GM10248 (cell line): ENCODE results near the gene NFIB.

Experiments
- CTCF ChIA-PET: fragments of 300-600 bp; sonication (Branson Sonifier 250); formaldehyde crosslinking; extraction: SDS; loops from one replicate; lab custom pipeline; 2021; ENCODE audit warnings: antibody characterized with exemption; lab: Yijun Ruan, JAX
- POLR2A ChIA-PET: fragments of 350-650 bp; sonication (Branson Sonifier 250); formaldehyde crosslinking; extraction: SDS; loops from one replicate; lab custom pipeline; 2020; ENCODE audit warnings: antibody characterized with exemption; lab: Yijun Ruan, JAX
- DNase-seq: peaks from one replicate; pipeline ENCODE4 v3.0.0; 2012; ENCODE audit errors: extremely low spot score
- TF ChIP-seq, protein P1 (sequence below): IDR thresholded peaks from 2 replicates; pipeline ENCODE4 v1.5.1; 2012; ENCODE audit warnings: mild to moderate bottlenecking, low read depth; ENCODE audit errors: extremely low read depth, missing control alignments, control extremely low read depth

The NFIB gene

DNA sequence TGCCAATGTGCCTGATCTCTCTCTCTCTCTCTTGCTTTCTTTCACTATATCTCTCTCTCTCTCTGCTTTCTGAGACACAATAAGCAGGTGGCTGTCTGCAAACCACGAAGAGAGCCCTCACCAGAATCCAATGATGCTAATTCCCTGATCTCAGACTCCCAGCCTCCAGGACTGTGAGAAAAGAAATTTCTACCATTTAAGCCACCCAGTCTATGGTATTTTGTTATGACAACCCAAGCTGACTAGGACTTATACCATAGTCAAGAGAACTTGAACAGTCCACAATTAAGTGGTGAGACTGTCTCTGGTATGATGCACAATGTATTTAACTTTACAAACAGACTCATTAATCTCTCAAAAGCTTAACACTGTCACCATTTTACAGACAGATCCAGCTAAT, 67.0 kb downstream of the NFIB start:
- CTCF ChIA-PET: interaction anchor here (1.4 kb wide), 1 partner anchor 13 kb away, joined by 4 read pairs; no protein-coding TSS in a partner anchor

DNA sequence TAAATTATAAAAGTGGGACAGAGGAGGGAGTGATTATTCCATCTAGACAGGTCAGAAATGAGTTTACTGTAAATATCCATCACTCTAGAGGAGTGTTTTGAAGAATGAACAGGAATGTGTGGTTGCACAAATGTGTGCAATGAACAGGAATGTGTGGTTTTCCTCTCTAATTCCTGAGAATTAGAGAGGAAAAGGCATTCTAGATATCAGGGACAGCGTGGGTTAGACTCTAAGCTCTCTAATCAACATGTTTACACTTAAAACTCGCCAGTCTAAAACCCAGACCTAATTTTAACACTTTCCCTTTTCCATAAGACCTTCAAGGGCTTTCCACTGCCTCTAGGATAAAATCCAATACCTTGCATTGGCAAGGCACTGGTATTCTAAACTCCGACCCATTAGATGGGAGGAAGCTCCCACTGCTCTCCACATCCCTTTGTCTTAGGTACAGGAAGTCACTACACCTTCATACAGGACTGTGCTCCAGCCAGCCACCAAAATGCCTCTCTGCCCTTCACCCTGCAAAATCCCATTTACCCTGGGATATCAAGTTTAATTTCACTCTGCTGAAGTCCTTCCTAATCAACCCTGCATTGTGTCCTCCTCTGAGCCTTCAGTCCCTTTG, 67.9 kb downstream of the NFIB start:
- no peak for DNase-seq
- POLR2A ChIA-PET: no interaction called here
- TF ChIP-seq, protein P1, sequence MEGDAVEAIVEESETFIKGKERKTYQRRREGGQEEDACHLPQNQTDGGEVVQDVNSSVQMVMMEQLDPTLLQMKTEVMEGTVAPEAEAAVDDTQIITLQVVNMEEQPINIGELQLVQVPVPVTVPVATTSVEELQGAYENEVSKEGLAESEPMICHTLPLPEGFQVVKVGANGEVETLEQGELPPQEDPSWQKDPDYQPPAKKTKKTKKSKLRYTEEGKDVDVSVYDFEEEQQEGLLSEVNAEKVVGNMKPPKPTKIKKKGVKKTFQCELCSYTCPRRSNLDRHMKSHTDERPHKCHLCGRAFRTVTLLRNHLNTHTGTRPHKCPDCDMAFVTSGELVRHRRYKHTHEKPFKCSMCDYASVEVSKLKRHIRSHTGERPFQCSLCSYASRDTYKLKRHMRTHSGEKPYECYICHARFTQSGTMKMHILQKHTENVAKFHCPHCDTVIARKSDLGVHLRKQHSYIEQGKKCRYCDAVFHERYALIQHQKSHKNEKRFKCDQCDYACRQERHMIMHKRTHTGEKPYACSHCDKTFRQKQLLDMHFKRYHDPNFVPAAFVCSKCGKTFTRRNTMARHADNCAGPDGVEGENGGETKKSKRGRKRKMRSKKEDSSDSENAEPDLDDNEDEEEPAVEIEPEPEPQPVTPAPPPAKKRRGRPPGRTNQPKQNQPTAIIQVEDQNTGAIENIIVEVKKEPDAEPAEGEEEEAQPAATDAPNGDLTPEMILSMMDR: no peak
- CTCF ChIA-PET: interaction anchor here (1.4 kb wide), 1 partner anchor 14 kb away, joined by 4 read pairs; no protein-coding TSS in a partner anchor

More for the DNA sequence above, 67.0 kb downstream of the NFIB start:
- POLR2A ChIA-PET: no interaction called here
- no peak for DNase-seq
- TF ChIP-seq, protein P1: no peak

DNA sequence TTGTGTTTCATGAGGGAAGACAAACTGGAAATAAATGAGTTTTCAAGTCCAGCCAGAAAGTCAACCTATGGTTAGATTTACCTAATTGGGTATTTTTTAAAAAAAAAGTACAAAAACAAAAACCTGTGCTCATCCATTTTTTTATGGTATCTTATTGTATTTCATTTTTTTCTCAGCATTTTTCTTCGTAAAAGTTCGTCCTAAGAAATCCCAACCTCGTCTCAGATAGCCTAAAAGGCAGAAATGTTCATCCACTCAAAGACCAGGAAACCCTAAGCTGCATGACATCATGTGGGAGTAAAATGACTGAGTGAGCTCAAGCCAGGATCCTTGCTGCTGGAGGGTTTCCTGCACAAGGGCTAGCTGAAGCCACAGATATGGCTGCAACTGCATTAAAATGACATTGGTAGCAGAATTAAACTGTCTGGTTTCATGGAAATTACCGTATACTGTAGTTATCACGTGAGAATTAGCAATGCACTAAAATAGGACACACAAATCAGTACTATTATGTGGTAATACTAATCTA, 70.4 kb downstream of the NFIB start:
- TF ChIP-seq, protein P1: no peak
- no peak for DNase-seq
- POLR2A ChIA-PET: no interaction called here
- CTCF ChIA-PET: no interaction called here

DNA sequence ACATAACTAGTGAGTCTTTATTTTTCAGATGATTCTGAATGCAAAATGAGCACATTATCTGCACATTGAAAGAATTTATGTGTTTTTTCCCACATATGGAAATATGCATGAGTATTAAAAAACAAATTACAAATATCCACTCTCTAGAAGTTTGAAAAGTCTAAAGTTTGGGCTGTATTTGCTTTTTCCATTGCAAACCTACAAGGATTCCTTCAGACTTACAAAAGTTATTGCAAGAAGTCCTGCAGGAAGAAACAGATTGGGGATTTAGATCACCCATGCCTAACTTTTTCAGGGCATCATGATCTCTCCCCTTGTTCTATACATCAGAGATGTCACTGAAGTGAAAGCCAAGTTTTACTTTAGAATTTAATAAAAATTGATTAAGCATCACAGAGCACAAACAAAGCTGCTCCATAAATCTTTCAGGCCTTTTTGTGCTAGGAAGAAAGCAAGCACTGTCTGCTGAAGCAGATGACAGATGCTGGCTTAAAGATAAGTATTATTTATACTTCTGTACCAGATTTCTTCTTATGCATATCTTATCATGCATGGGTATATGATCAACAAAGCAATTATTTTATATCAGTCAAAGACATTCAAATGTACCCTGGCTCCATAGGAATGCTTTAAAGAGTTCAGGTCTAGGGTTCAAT, 71.7 kb downstream of the NFIB start:
- TF ChIP-seq, protein P1: no peak
- POLR2A ChIA-PET: no interaction called here
- DNase-seq: no peak
- CTCF ChIA-PET: no interaction called here

DNA sequence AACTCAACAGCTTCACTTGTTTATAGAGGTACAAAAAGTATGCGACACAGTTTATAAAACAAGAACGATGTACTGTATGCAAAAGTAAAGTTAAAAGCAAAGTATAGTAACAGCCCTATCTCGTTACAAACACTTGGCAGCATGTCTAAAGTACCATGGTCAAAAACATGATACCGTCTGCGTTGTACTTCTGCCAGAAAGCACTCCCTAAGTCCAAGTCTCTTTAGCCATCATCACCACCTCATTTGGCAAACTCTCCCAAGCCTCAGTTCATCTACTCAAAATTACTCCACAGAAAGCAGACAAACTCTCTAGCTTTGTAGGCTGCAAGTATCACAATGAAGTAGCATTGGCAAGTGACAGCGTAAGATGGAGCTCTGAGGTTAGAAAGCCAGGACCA, 73.4 kb downstream of the NFIB start:
- POLR2A ChIA-PET: no interaction called here
- no peak for DNase-seq
- CTCF ChIA-PET: no interaction called here
- TF ChIP-seq, protein P1: no peak

DNA sequence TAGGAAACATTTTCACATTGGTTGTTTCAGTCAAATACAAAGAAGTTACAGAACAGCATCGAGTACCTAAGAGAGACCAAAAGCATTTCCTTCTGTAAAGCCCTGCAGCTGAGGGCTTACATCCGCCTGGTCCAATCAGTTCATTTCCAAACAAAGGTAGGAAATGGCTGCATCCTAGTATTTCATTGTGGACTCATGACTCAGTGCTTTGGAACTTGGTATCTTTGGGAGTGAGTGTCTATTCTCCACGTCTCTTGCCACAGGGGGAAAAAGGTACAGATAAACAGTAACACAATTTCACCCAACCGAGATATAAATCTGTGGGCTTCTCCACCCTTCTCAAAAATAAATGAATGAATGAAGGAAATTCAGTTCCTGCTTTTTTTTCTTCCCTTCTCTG, 75.4 kb downstream of the NFIB start:
- DNase-seq: no peak
- POLR2A ChIA-PET: no interaction called here
- CTCF ChIA-PET: no interaction called here
- TF ChIP-seq, protein P1: no peak
